ENCODE measurements around the gene SLC22A5. TPM values are rescaled to one million over a fixed set of nuclear protein-coding genes. Genes with fewer than 3 reads are reported as not detected.

The SLC22A5 gene
- total and polyA plus RNA-seq, 10 of the 15 experiments (the other 5 are each of a cell fraction or from before 2014, with no cell fraction given): 1.1 to 4.4 (median 2.3) TPM

GRCh38 chr5:132437604-132438266, 68.2 kb downstream of the SLC22A5 start (continued):
- TF ChIP-seq USF1 (IDR thresholded peaks at IDR 0.05; ENCODE audit: borderline replicate concordance, extremely low read length, insufficient read depth, low read depth, low read length): no peak
- no peak for TF ChIP-seq CUX1 (IDR thresholded peaks at IDR 0.05; ENCODE audit: insufficient replicate concordance, low read depth, low read length)
- peak; percentile 72 for TF ChIP-seq SPI1 (IDR thresholded peaks at IDR 0.05; ENCODE audit: borderline replicate concordance, insufficient read depth, low read depth, low read length)
- no peak for TF ChIP-seq CBX3 (IDR thresholded peaks at IDR 0.05; ENCODE audit: borderline replicate concordance, low read depth)
- TF ChIP-seq BMI1 (IDR thresholded peaks at IDR 0.05; ENCODE audit: borderline replicate concordance): no peak
- TF ChIP-seq SKIL (IDR thresholded peaks at IDR 0.05; ENCODE audit: low read depth, poor library complexity, severe bottlenecking): no peak
- TF ChIP-seq TCF7 (IDR thresholded peaks at IDR 0.05; ENCODE audit: borderline replicate concordance): no peak; the same call in 1 of the 2 replicates
- TF ChIP-seq MEF2A (IDR thresholded peaks at IDR 0.05; ENCODE audit: insufficient read depth, low read depth, low read length): no peak
- no peak for TF ChIP-seq HDGF (IDR thresholded peaks at IDR 0.05)
- TF ChIP-seq YY1 (IDR thresholded peaks at IDR 0.05; ENCODE audit: low read depth, low read length): no peak
- TF ChIP-seq IKZF2 (IDR thresholded peaks at IDR 0.05): peak; percentile 35 to 43; a peak in 2 of 4 replicates
- TF ChIP-seq CREM (IDR thresholded peaks at IDR 0.05; ENCODE audit: low read depth): 0 out of 2 replicates have a peak, but pooled peaks have one; percentile 11
- TF ChIP-seq POLR2A (IDR thresholded peaks at IDR 0.05; ENCODE audit: low read depth, low read length): peak; percentile 36; the same call in 1 of the 2 replicates
- peak; percentile 27; the same call in 1 of the 2 replicates for TF ChIP-seq RUNX3 (IDR thresholded peaks at IDR 0.05; ENCODE audit: low read length)
- TF ChIP-seq PBX3 (IDR thresholded peaks at IDR 0.05; ENCODE audit: insufficient replicate concordance, low read depth, low read length): no peak
- TF ChIP-seq IRF4 (IDR thresholded peaks at IDR 0.05; ENCODE audit: low read depth, low read length): 0 out of 2 replicates have a peak, but pooled peaks have one; percentile 39
- no peak for TF ChIP-seq IRF5 (IDR thresholded peaks at IDR 0.05; ENCODE audit: borderline replicate concordance)
- TF ChIP-seq PAX8 (IDR thresholded peaks at IDR 0.05): no peak
- TF ChIP-seq SIN3A (IDR thresholded peaks at IDR 0.05; ENCODE audit: low read depth, low read length): no peak
- TF ChIP-seq SRF (IDR thresholded peaks at IDR 0.05; ENCODE audit: low read depth in 2 of 2, low read length in 2 of 2): no peak

Data from GM12878 (cell line).